H1 (cell line): ENCODE data around the gene EEF1AKMT1. TPM values are rescaled to one million over a fixed set of nuclear protein-coding genes. Genes with fewer than 3 reads are reported as not detected.

Source experiments
- CTCF ChIA-PET: fragments of 300-600 bp; sonication (Branson Sonifier 250); formaldehyde crosslinking; loops from one replicate; lab custom pipeline; 2021; ENCODE audit not compliant: partially characterized antibody; lab: Charles Lee
- POLR2A ChIA-PET: fragments of 300-600 bp; sonication (Branson Sonifier 250); formaldehyde crosslinking; loops from one replicate; lab custom pipeline; 2021; ENCODE audit warnings: inconsistent platforms; ENCODE audit not compliant: partially characterized antibody; lab: Charles Lee
- DNase-seq, 2 experiments: peaks; one replicate each; pipeline versions ENCODE4 v3.0.0 to v3.0.0-alpha.2; 2010 to 2022; ENCODE audit warnings: low spot score in 2 of 2, low read depth in 1 of 2, mixed read lengths in 1 of 2
- FAIRE-seq: peaks from 2 replicates; lab custom pipeline; 2011; peaks lifted over from hg19 to GRCh38; lab: Jason Lieb, UNC
- H2AFZ ChIP-seq: 2 replicates; pipeline ENCODE4 v1.8.1; 2012; ENCODE audit warnings: low read length, inconsistent platforms
- H2AK5ac ChIP-seq: 2 replicates; pipeline ENCODE4 v1.6.1; 2013; ENCODE audit warnings: low read depth, low read length
- H2BK120ac ChIP-seq: replicated peaks from 2 replicates; pipeline ENCODE3; 2013; ENCODE audit warnings: low read depth, low read length, inconsistent platforms
- H2BK12ac ChIP-seq: 2 replicates; pipeline ENCODE4 v1.6.1; 2013; ENCODE audit warnings: low read depth, low read length
- H2BK15ac ChIP-seq: 2 replicates; pipeline ENCODE4 v1.6.1; 2013; ENCODE audit warnings: low read length
- H2BK20ac ChIP-seq: 2 replicates; pipeline ENCODE4 v1.6.1; 2013; ENCODE audit warnings: low read length
- H2BK5ac ChIP-seq: 2 replicates; pipeline ENCODE4 v1.6.1; 2013; ENCODE audit warnings: low read depth, low read length
- H3K14ac ChIP-seq: 2 replicates; pipeline ENCODE4 v1.6.1; 2013; ENCODE audit warnings: inconsistent platforms; ENCODE audit not compliant: insufficient read length
- H3K18ac ChIP-seq: 2 replicates; pipeline ENCODE4 v1.6.1; 2013; ENCODE audit warnings: low read length; ENCODE audit errors: extremely low read depth
- H3K23ac ChIP-seq: 2 replicates; pipeline ENCODE4 v1.6.1; 2013; ENCODE audit warnings: inconsistent platforms; ENCODE audit not compliant: insufficient read length
- H3K23me2 ChIP-seq: 2 replicates; pipeline ENCODE4 v1.6.1; 2013; ENCODE audit warnings: low read depth, low read length
- H3K27ac ChIP-seq: 2 replicates; pipeline ENCODE4 v1.6.1; 2011; ENCODE audit warnings: low read depth, low read length, inconsistent platforms
- H3K27me3 ChIP-seq, 4 experiments: replicated peaks in 1 of 4; 1 replicate in 1 of 4; 2 replicates in 3 of 4; pipeline versions ENCODE4 v1.6.1 to v1.8.1; 2011 to 2013; ENCODE audit warnings: low read length in 3 of 4, mild to moderate bottlenecking in 3 of 4, inconsistent platforms in 2 of 4, mixed read lengths in 2 of 4, moderate library complexity in 1 of 4; ENCODE audit not compliant: control insufficient read depth in 3 of 4, insufficient read depth in 3 of 4; ENCODE audit errors: extremely low read depth in 1 of 4
- H3K36me3 ChIP-seq, 4 experiments: 2 replicates each; pipeline versions ENCODE4 v1.6.1 to v1.8.1; 2011 to 2013; ENCODE audit warnings: mild to moderate bottlenecking in 4 of 4, low read length in 3 of 4, moderate library complexity in 2 of 4, control low read depth in 1 of 4, inconsistent platforms in 1 of 4; ENCODE audit not compliant: insufficient read depth in 4 of 4, control insufficient read depth in 2 of 4
- H3K4ac ChIP-seq: replicated peaks from 2 replicates; pipeline ENCODE3; 2013; ENCODE audit warnings: low read length, low read depth, mixed read lengths, inconsistent platforms; ENCODE audit not compliant: insufficient read length
- H3K4me1 ChIP-seq, 4 experiments: replicated peaks in 1 of 4; 1 replicate in 1 of 4; 2 replicates in 3 of 4; pipeline versions ENCODE4 v1.6.1 to v1.8.1; 2011 to 2013; ENCODE audit warnings: low read length in 3 of 4, inconsistent platforms in 2 of 4, mixed read lengths in 1 of 4; ENCODE audit not compliant: insufficient read depth in 4 of 4, control insufficient read depth in 3 of 4
- H3K4me2 ChIP-seq, 2 experiments: 2 replicates each; pipeline versions ENCODE4 v1.6.1 to v1.8.1; 2011 to 2013; ENCODE audit warnings: low read depth in 2 of 2, low read length in 2 of 2, control low read depth in 1 of 2, inconsistent platforms in 1 of 2, mild to moderate bottlenecking in 1 of 2; ENCODE audit not compliant: insufficient read depth in 1 of 2
- H3K4me3 ChIP-seq, 4 experiments: fragments of 200-600, 300-600 bp in 1 of 4; sonication (generic), shearing (Covaris generic), sonication (Bioruptor Twin) in 1 of 4; 2 replicates each; pipeline versions ENCODE4 v1.5.1 to v1.8.1; 2011 to 2016; ENCODE audit warnings: low read length in 4 of 4, low read depth in 3 of 4, control low read depth in 2 of 4, inconsistent platforms in 2 of 4, mild to moderate bottlenecking in 2 of 4, mixed read lengths in 1 of 4, moderate library complexity in 1 of 4; ENCODE audit not compliant: insufficient read depth in 2 of 4; ENCODE audit errors: extremely low read depth in 1 of 4
- H3K56ac ChIP-seq: replicated peaks from 2 replicates; pipeline ENCODE3; 2013; ENCODE audit warnings: low read depth, mild to moderate bottlenecking, mixed read lengths, low read length, inconsistent platforms; ENCODE audit not compliant: insufficient read length
- H3K79me1 ChIP-seq: 2 replicates; pipeline ENCODE4 v1.6.1; 2013; ENCODE audit warnings: low read depth, low read length, control low read depth
- H3K79me2 ChIP-seq, 2 experiments: 2 replicates each; pipeline versions ENCODE4 v1.6.1 to v1.8.1; 2012 to 2013; ENCODE audit warnings: low read length in 2 of 2, mild to moderate bottlenecking in 2 of 2, inconsistent platforms in 1 of 2; ENCODE audit not compliant: insufficient read depth in 2 of 2, control insufficient read depth in 1 of 2
- H3K9ac ChIP-seq, 4 experiments: replicated peaks in 1 of 4; 1 replicate in 1 of 4; 2 replicates in 3 of 4; pipeline versions ENCODE4 v1.6.1 to v1.8.1; 2011 to 2013; ENCODE audit warnings: low read depth in 3 of 4, low read length in 3 of 4, control low read depth in 2 of 4, mild to moderate bottlenecking in 2 of 4, moderate library complexity in 2 of 4, inconsistent platforms in 1 of 4; ENCODE audit errors: extremely low read depth in 1 of 4
- H3K9me3 ChIP-seq, 2 experiments: 2 replicates each; pipeline versions ENCODE4 v1.6.1 to v1.8.1; 2012 to 2013; ENCODE audit warnings: mild to moderate bottlenecking in 2 of 2, moderate library complexity in 2 of 2, control low read depth in 1 of 2, inconsistent platforms in 1 of 2, low read depth in 1 of 2, low read length in 1 of 2, mixed read lengths in 1 of 2; ENCODE audit not compliant: insufficient read depth in 2 of 2
- H4K20me1 ChIP-seq, 2 experiments: replicated peaks in 1 of 2; 2 replicates each; pipeline versions ENCODE3 to v1.8.1; 2011 to 2013; ENCODE audit warnings: inconsistent platforms in 2 of 2, low read length in 2 of 2, mild to moderate bottlenecking in 1 of 2; ENCODE audit not compliant: insufficient read depth in 2 of 2, control insufficient read depth in 1 of 2
- H4K5ac ChIP-seq: 2 replicates; pipeline ENCODE4 v1.6.1; 2013; ENCODE audit warnings: low read length, low read depth, mixed read lengths, inconsistent platforms; ENCODE audit not compliant: insufficient read length
- H4K8ac ChIP-seq: 2 replicates; pipeline ENCODE4 v1.8.0; 2013; ENCODE audit warnings: mild to moderate bottlenecking, moderate library complexity, low read length, inconsistent platforms; ENCODE audit not compliant: insufficient read depth; ENCODE audit errors: extremely low read depth
- H4K91ac ChIP-seq: replicated peaks from 2 replicates; pipeline ENCODE3; 2013; ENCODE audit warnings: low read length, mixed read lengths, inconsistent platforms; ENCODE audit not compliant: insufficient read length
- GABPA ChIP-seq: IDR thresholded peaks from 2 replicates; pipeline ENCODE4 v1.6.1; 2011; ENCODE audit warnings: mild to moderate bottlenecking, low read length, moderate library complexity, borderline replicate concordance; ENCODE audit not compliant: insufficient read depth
- GTF2F1 ChIP-seq: IDR thresholded peaks from 2 replicates; pipeline ENCODE4 v1.6.1; 2012; ENCODE audit warnings: low read depth, low read length, improper control_type of control experiment, borderline replicate concordance
- KDM1A ChIP-seq: fragments of 200-600, 300-600 bp; sonication (generic); IDR thresholded peaks from 2 replicates; pipeline ENCODE4 v1.7.1; 2016; ENCODE audit warnings: mild to moderate bottlenecking, low read length, borderline replicate concordance
- POU5F1 ChIP-seq: IDR thresholded peaks from 2 replicates; pipeline ENCODE4 v1.6.1; 2011; ENCODE audit warnings: low read depth, mild to moderate bottlenecking, low read length, moderate library complexity
- SIN3A ChIP-seq, 2 experiments: IDR thresholded peaks in 1 of 2; conservative IDR thresholded peaks in 1 of 2; 2 replicates each; pipeline ENCODE4 v1.6.1; 2011 to 2012; ENCODE audit warnings: low read length in 2 of 2, improper control_type of control experiment in 1 of 2, low read depth in 1 of 2, mild to moderate bottlenecking in 1 of 2
- SP4 ChIP-seq: IDR thresholded peaks from 2 replicates; pipeline ENCODE4 v1.6.1; 2012; ENCODE audit warnings: low read length, inconsistent platforms
- SRF ChIP-seq: IDR thresholded peaks from 2 replicates; pipeline ENCODE4 v1.6.1; 2011; ENCODE audit warnings: mild to moderate bottlenecking, low read depth, low read length, moderate library complexity
- WGBS, 2 experiments: shearing (Covaris generic) in 1 of 2; methylation state at CpG; one replicate each; pipeline versions ENCODE4 v1.1.6 to v1.1.7; 2013 to 2015; ENCODE audit warnings: low lambda C conversion rate in 2 of 2, mixed read lengths in 2 of 2, inconsistent platforms in 1 of 2, low coverage in 1 of 2, missing lambda C conversion rate in 1 of 2; ENCODE audit not compliant: insufficient replicate concordance in 2 of 2, insufficient coverage in 1 of 2, insufficient read length in 1 of 2; ENCODE audit errors: extremely low coverage in 1 of 2, missing lambda C conversion rate in 1 of 2; 5-methylcytosine and 5-hydroxymethylcytosine counted together
- polyA plus RNA-seq, 7 experiments: library from polyadenylated mRNA; depleted of rRNA in 3 of 7; stranded (reverse) in 5 of 7; unstranded in 2 of 7; fragments of >200 nt in 5 of 7; fragments of 200-250 nt in 2 of 7; gene quantifications; 1 replicate in 5 of 7; 2 replicates in 1 of 7; 4 replicates in 1 of 7; pipeline versions ENCODE4 v1.2.1 to v1.2.3, GENCODE V29; 2011 to 2013; ENCODE audit warnings: missing spikeins in 2 of 7, mixed read lengths in 2 of 7
- total RNA-seq: library from RNA; stranded (reverse); fragmentation: NEBNext Ultra II Directional; extraction: Animal tissue kit (Norgen Biotek cat#: 25700); gene quantifications from 2 replicates; pipeline ENCODE4 v1.2.1, GENCODE V29; 2021

The EEF1AKMT1 gene
- total and polyA plus RNA-seq, 2 of the 8 experiments (the other 6 are each of a cell fraction or from before 2014, with no cell fraction given) = 3.1 to 4.1 TPM

DNA sequence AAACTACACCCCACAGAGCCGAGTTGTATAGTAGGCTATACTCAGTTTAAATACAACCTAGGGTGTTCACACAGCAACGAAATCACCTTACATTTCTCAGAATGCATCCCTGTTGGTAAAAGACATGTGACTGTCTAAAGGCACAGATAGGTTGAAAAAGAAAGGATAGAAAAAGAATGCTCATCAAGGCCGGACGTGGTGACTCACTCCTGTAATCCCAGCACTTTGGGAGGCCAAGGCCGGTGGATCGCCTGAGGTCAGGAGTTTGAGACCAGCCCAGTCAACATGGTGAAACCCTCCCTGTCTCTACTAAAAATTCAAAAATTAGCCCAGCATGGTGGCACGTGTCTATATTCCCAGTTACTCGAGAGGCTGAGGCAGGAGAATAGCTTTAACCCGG, 74.0 kb downstream of the EEF1AKMT1 start:
- Histone ChIP-seq H3K14ac (no peak overlapping the region), H3K27me3 (peaks cover 5 to 25% (median 20%) of the 10 kb centered on the region in 4 experiments), H2BK120ac (no peak overlapping the region), H2AFZ (no peak overlapping the region), H2AK5ac (no peak overlapping the region), H4K8ac (no peak overlapping the region), H3K36me3 (no peaks in the 10 kb centered on the region), H4K20me1 (peaks cover 0 to 1% of the 10 kb centered on the region in 2 experiments), H3K79me2 (no peaks in the 10 kb centered on the region), H3K23ac (no peak overlapping the region), H4K91ac (no peak overlapping the region), H2BK12ac (no peak overlapping the region), H2BK5ac (no peak overlapping the region), H3K4me2 (no peak overlapping the region), H4K5ac (no peak overlapping the region), H3K9me3 (no peaks in the 10 kb centered on the region), H3K27ac (no peak overlapping the region), H3K9ac (no peak overlapping the region), H2BK15ac (no peak overlapping the region), H3K4me1 (peaks cover 0 to 2% (median under 1%) of the 10 kb centered on the region in 4 experiments; a peak in 4 of 7 replicates), H3K18ac (no peak overlapping the region), H3K56ac (no peak overlapping the region), H3K4me3 (no peak overlapping the region), H3K23me2 (peaks cover 9% of the 10 kb centered on the region), H3K79me1 (no peaks in the 10 kb centered on the region), H2BK20ac (no peak overlapping the region), H3K4ac (no peak overlapping the region)
- DNase-seq (no peak), FAIRE-seq (no peak)
- TF ChIP-seq POU5F1 (no peak), SIN3A (conservative IDR thresholded peaks at IDR 0.05 in 1 of 2, IDR thresholded peaks at IDR 0.05 in 1 of 2; ENCODE audit: low read depth in 1 of 2, low read length in 2 of 2) (no peak), SP4 (no peak), SRF (no peak), GABPA (no peak), KDM1A (no peak), GTF2F1 (no peak)
- ChIA-PET POLR2A (no interaction called here), CTCF (no interaction called here)
- 88% methylated on average over 9 of the region's 9 CpGs; no CpG with 5 or more reads in 1 of the 2 experiments for WGBS, 2 experiments
